Tongue (tissue), 2 donors: Measurements from ENCODE around the gene ATAD3A. TPM values are rescaled to one million over a fixed set of nuclear protein-coding genes. Genes with fewer than 3 reads are reported as not detected.

Experiments
- DNase-seq: peaks from one replicate; pipeline ENCODE4 v3.0.0-alpha.2; 2015
- total RNA-seq: library from RNA; depleted of rRNA; stranded (reverse); fragments of >200 nt; gene quantifications from one replicate; pipeline ENCODE4 v1.2.3, GENCODE V29; 2014

The ATAD3A gene
- total RNA-seq, 1 donor from 2014 or later = 21.3 TPM

GRCh38 chr1:1540090-1540817 is 28.3 kb downstream of the ATAD3A start, which contains the start of gene TMEM240:
Gene TMEM240, minus strand, starts transcription at chr1:1540624. Its CDS starts 278 bp downstream, at chr1:1540346.
- peak; percentile 89 for DNase-seq

- DNase-seq = no peak
Observed at GRCh38 chr1:1540818-1541628, 29.1 kb downstream of the ATAD3A start.

GRCh38 chr1:1541956-1542765 is 30.2 kb downstream of the ATAD3A start:
- DNase-seq = no peak

- no peak for DNase-seq
Observed at GRCh38 chr1:1542766-1543705, 31.1 kb downstream of the ATAD3A start.

- DNase-seq = no peak
Observed at GRCh38 chr1:1543706-1544099, 31.7 kb downstream of the ATAD3A start.

GRCh38 chr1:1544544-1544943 is 32.6 kb downstream of the ATAD3A start:
- DNase-seq = no peak

GRCh38 chr1:1545946-1546737 is 34.2 kb downstream of the ATAD3A start:
- no peak for DNase-seq

GRCh38 chr1:1547011-1547410 is 35.0 kb downstream of the ATAD3A start:
- DNase-seq = no peak

- no peak for DNase-seq
Observed at GRCh38 chr1:1547476-1547875, 35.5 kb downstream of the ATAD3A start.

GRCh38 chr1:1548591-1548990 is 36.6 kb downstream of the ATAD3A start:
- DNase-seq = no peak

GRCh38 chr1:1550087-1550486 is 38.1 kb downstream of the ATAD3A start:
- no peak for DNase-seq

GRCh38 chr1:1550591-1551432 is 38.9 kb downstream of the ATAD3A start:
- DNase-seq = peak; percentile 56

GRCh38 chr1:1551524-1552262 is 39.7 kb downstream of the ATAD3A start:
- DNase-seq = no peak

- no peak for DNase-seq
Observed at GRCh38 chr1:1552263-1552639, 40.3 kb downstream of the ATAD3A start.

- DNase-seq = no peak
Observed at GRCh38 chr1:1553821-1554494, 42.0 kb downstream of the ATAD3A start.

- DNase-seq = no peak
Observed at GRCh38 chr1:1554550-1554925, 42.6 kb downstream of the ATAD3A start.

GRCh38 chr1:1554926-1555915 is 43.3 kb downstream of the ATAD3A start:
- DNase-seq = no peak
